ENCODE measurements around the gene TRMT61B.

Gene TRMT61B

DNA sequence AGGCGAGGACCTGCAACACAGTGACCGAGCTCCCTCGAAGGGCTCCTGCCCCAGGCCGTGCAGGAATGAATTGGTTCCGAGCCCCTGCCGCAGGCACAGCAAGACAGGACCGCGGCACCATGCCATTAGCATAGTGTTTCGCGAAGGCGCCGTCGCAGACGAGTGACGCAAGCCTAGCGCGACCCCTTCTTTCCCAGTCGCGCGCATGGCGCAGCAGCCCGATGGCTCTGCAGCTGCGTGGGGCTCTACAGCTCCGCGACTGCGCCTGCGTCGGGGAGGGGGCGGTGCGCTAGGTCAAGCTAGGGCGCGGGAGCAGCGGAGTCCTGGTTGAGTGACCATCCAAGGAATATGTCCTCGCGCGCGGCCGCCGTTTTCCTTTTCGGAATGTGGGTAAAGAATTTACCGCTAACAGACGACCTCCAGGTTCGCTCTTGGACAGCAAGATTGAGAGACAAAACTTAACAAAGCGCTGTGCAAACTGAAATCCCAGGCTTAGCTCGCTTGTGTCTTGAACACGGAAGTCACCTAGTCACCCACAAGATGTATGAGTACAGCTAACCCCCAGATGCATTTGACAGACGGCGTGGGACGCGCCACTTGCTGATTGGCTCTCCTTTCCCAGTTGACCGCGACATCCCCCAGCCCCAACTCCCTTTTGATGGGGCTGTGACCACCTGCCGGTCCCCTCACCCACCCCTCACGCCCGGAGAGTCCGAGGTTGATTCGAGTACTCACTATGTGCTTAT, at the start of gene TRMT61B:
TRMT61B (minus strand) TSS at position 164 of the 746 bp plus-strand sequence; CDS start at position 132, 32 bp downstream.
- peak; percentile 83 for DNase-seq (ENCODE audit: low read depth)
- TF ChIP-seq, protein P1, sequence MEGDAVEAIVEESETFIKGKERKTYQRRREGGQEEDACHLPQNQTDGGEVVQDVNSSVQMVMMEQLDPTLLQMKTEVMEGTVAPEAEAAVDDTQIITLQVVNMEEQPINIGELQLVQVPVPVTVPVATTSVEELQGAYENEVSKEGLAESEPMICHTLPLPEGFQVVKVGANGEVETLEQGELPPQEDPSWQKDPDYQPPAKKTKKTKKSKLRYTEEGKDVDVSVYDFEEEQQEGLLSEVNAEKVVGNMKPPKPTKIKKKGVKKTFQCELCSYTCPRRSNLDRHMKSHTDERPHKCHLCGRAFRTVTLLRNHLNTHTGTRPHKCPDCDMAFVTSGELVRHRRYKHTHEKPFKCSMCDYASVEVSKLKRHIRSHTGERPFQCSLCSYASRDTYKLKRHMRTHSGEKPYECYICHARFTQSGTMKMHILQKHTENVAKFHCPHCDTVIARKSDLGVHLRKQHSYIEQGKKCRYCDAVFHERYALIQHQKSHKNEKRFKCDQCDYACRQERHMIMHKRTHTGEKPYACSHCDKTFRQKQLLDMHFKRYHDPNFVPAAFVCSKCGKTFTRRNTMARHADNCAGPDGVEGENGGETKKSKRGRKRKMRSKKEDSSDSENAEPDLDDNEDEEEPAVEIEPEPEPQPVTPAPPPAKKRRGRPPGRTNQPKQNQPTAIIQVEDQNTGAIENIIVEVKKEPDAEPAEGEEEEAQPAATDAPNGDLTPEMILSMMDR (IDR thresholded peaks at IDR 0.05; ENCODE audit: control insufficient read depth, extremely low read depth, insufficient read depth), result no peak
- peak within 1 kb of the TSS; percentile 85 for H3K4me3 ChIP-seq (ENCODE audit: low read depth, low read length)

DNA sequence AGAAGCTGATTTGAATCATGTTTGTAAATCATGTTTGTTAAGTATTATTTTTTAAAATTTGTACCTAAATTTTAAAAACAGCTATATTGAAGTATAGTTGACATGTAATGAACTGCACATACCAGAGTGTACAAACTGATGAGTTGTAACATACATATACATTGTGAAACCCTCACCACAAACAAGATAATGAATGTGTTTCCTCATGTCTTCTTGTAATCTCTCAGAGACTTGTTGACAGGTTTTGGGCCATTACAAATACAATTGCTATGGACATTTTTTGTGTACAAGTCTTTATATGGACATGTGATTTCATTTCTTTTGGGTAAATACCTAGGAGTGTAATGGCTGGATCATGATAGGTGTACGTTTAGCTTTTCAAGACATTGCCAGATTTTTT, 45.8 kb upstream of the TRMT61B start:
- DNase-seq (ENCODE audit: low read depth), result no peak
- TF ChIP-seq, protein P1 (IDR thresholded peaks at IDR 0.05; ENCODE audit: control insufficient read depth, extremely low read depth, insufficient read depth), result no peak
- H3K4me3 ChIP-seq (ENCODE audit: low read depth, low read length), result no peak overlapping the region

DNA sequence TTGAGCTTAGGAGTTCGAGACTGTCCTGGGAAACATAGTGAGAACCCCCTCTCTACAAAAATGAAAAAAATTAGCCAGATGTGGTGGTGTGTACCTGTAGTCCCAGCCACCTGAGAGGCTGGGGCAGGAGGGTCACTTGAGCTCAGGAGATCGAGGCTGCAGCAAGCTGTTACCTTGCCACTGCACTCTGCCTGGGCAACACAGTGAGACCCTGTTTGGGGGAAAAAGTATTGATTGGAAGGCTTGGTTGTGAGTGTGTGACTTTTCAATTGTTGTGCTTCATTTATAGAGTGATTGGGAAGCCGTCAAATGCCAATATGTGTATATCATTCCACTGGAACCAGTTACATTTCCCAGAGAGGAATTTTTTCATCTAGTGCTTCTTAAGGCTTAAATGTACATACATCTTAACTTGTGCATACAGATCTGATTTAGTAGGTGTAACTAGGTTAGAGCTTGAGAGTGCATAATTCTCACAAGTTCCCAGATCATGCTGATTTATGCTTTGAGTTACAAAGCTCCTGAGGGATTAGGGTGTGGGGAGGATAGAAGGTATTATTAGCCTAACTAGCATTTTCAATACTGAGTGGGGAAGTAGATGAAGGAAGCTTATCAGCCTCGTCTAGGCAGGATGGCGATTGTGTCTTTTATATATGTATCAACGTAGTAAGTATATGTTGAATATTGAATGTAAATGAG, 39.7 kb upstream of the TRMT61B start:
- no peak overlapping the region for H3K4me3 ChIP-seq (ENCODE audit: low read depth, low read length)
- DNase-seq (ENCODE audit: low read depth), result no peak
- TF ChIP-seq, protein P1 (IDR thresholded peaks at IDR 0.05; ENCODE audit: control insufficient read depth, extremely low read depth, insufficient read depth), result no peak

DNA sequence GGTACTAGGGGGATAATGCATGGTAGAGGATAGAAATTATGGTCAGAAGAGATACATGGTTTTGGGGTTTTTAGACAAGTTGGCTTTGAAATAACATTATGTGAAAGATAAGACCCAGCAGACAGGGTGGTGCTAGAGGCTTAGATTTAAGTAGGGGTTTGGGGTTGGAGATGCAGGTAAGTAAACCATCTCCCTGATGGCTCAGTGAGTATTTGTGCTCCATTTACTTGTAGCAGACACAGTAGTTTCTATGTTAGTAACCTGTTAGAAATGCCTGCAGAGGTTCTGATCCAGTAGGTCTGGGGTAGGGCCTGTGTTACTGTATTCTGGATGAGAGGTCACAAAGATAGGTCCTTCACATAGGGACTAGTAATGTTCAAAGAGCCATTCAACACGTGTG, 38.1 kb upstream of the TRMT61B start:
- TF ChIP-seq, protein P1 (IDR thresholded peaks at IDR 0.05; ENCODE audit: control insufficient read depth, extremely low read depth, insufficient read depth), result no peak

DNA sequence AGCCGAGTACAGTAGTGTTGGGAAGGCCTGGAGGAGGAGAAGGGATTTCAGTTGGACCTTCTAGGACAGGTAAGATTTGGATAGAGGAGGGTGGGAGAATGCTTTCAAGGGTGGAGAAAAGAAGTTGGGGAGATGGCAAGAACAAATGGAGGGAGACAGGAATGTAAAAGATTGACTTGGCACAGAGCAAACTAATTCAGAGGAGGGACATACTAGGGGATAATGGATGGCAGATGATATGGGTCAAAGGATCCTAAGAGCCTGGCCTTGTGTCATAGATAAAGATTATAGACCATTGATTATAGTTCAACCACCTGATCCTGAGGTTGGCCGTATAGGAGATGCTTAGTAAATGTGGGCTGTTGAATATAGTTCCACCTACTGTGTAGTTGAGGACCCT, 36.7 kb upstream of the TRMT61B start:
- DNase-seq (ENCODE audit: low read depth), result no peak
- no peak overlapping the region for H3K4me3 ChIP-seq (ENCODE audit: low read depth, low read length)
- TF ChIP-seq, protein P1 (IDR thresholded peaks at IDR 0.05; ENCODE audit: control insufficient read depth, extremely low read depth, insufficient read depth), result no peak

More for the DNA sequence above, 38.1 kb upstream of the TRMT61B start:
- no peak overlapping the region for H3K4me3 ChIP-seq (ENCODE audit: low read depth, low read length)
- no peak for DNase-seq (ENCODE audit: low read depth)

DNA sequence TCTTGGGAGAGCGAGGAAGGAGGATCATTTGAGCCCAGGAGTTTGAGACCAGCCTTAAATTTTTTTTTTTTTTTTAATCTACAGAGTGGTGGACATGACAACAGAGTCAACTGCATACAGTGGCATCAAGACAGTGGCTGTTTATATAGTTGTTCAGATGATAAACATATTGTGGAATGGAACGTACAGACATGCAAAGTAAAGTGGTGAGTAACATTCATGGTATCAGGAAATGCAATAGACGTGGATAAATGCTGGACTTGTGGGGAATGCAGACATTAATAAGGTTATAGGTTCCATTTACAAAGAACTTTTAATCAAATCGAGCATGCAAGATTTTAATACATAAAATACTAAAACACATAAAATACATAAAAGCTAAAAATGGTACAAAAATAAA, 36.3 kb upstream of the TRMT61B start:
- no peak for DNase-seq (ENCODE audit: low read depth)
- TF ChIP-seq, protein P1 (IDR thresholded peaks at IDR 0.05; ENCODE audit: control insufficient read depth, extremely low read depth, insufficient read depth), result no peak

More for the DNA sequence above, 36.3 kb upstream of the TRMT61B start:
- H3K4me3 ChIP-seq (ENCODE audit: low read depth, low read length), result no peak overlapping the region

Data from LNCaP clone FGC (cell line).